ENCODE measurements around the gene SNED1.

The SNED1 gene

DNA sequence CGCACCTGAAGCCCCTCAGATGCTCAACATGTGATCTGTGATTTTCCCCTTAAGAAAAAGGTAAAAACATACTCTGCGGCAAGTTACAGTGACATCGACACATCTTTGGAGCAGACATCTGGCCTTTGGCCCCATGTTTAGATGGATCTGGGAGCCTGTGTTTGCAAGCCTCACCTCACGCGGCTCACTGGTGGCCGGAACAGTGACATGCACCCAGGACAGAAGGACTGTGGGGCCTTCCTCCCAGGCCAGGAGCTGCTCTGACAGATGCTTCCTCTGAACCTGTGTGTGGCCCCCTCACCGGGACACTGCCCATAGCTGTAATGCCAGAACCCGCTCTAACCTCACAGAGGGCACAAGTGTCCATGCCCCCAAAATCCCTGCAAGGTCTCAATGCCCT, 137.8 kb downstream of the SNED1 start:
- ChIA-PET CTCF (no interaction called here), POLR2A (no interaction called here)
- no peak for DNase-seq (ENCODE audit: low read depth, low spot score)
- TF ChIP-seq, protein P1, sequence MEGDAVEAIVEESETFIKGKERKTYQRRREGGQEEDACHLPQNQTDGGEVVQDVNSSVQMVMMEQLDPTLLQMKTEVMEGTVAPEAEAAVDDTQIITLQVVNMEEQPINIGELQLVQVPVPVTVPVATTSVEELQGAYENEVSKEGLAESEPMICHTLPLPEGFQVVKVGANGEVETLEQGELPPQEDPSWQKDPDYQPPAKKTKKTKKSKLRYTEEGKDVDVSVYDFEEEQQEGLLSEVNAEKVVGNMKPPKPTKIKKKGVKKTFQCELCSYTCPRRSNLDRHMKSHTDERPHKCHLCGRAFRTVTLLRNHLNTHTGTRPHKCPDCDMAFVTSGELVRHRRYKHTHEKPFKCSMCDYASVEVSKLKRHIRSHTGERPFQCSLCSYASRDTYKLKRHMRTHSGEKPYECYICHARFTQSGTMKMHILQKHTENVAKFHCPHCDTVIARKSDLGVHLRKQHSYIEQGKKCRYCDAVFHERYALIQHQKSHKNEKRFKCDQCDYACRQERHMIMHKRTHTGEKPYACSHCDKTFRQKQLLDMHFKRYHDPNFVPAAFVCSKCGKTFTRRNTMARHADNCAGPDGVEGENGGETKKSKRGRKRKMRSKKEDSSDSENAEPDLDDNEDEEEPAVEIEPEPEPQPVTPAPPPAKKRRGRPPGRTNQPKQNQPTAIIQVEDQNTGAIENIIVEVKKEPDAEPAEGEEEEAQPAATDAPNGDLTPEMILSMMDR (IDR thresholded peaks at IDR 0.05; ENCODE audit: insufficient read depth, low read length, missing control alignments): no peak
- H3K4me3 ChIP-seq (ENCODE audit: low read depth, low read length): no peak overlapping the region

DNA sequence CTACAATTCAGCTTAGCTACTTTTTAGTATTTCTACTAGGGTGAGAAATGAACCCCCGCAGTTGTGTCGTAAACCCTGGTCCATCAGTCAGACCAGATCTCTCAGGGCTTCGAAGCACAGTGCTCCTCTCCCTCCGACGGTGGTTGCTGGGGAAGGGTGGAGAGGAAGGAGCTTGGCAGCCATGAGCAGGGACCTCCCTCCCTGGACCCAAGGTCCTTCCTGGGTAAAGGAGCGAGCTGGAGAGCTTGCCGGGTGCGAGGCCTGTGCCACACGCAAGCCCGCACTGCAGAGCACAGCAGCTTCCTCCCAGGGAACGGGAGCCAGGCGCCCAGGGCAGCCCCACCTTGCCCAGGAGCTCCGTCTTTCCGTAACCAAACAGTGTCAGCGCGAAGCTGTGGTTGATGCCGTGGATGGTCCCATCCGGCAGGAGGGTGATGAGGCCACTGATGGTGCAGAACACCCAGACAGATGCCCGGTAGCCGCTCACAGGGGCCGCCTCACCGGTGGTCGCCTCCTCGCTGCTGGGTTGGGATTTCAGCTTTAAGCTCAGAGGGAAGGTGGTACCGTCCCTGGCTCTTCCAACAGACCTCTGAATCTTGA, 138.3 kb downstream of the SNED1 start:
- H3K4me3 ChIP-seq (ENCODE audit: low read depth, low read length): no peak overlapping the region
- TF ChIP-seq, protein P1 (IDR thresholded peaks at IDR 0.05; ENCODE audit: insufficient read depth, low read length, missing control alignments): no peak
- DNase-seq (ENCODE audit: low read depth, low spot score): no peak
- ChIA-PET POLR2A (no interaction called here), CTCF (no interaction called here)

DNA sequence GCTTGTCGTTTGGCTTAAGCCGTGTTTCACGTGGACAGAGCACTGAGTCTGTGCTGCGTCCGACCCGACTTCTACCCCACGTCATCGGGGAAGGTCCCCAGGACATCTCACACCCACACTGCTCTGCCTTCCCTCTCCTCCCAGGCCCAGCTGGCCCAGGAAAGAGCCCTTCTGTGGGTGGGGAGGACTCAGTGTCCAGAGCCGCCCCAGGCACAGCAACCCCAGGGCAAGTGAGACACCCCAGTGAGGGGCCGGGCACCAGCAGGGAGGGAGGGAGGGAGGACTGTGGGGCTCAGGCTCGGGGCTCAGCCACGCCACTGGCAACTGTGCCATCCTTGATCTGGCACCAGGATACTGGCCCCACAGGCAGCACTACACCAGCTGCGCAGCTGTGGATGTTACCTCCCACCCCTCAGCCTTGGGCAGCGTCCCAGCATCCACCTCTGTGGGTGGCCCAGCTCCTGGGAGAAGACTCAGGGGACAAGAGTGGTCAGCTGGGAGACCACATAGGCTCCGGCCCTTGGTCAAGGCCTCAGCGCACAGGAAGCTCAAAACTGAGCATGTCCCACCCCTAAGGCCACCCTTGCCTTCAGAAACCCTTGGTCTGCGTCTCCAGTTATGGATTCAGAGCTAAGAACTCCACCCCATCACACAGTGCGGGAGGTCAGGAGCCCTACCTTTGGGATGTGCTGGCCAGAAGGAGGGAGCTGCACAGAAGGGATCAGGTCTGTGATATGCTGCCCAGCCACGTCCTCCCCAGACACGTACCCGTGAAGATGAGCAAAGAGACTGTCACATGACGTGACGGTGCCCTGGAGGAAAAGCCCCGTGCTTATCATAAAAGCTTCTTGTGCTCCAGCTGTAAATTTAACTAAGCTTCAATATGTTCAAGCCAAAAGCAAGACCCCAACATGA, 139.1 kb downstream of the SNED1 start:
- ChIA-PET CTCF (interaction anchor here (0.9 kb wide), 1 partner anchor 11 kb away, joined by 3 read pairs; no protein-coding TSS in a partner anchor), POLR2A (no interaction called here)
- H3K4me3 ChIP-seq (ENCODE audit: low read depth, low read length): no peak overlapping the region
- no peak for DNase-seq (ENCODE audit: low read depth, low spot score)
- TF ChIP-seq, protein P1 (IDR thresholded peaks at IDR 0.05; ENCODE audit: insufficient read depth, low read length, missing control alignments): no peak

GRCh38 chr2:241138471-241138870, 140.1 kb downstream of the SNED1 start:
- CTCF ChIA-PET: no interaction called here
- DNase-seq (ENCODE audit: low read depth, low spot score): no peak
- POLR2A ChIA-PET: no interaction called here
- TF ChIP-seq, protein P1 (IDR thresholded peaks at IDR 0.05; ENCODE audit: insufficient read depth, low read length, missing control alignments): no peak
- no peak overlapping the region for H3K4me3 ChIP-seq (ENCODE audit: low read depth, low read length)

DNA sequence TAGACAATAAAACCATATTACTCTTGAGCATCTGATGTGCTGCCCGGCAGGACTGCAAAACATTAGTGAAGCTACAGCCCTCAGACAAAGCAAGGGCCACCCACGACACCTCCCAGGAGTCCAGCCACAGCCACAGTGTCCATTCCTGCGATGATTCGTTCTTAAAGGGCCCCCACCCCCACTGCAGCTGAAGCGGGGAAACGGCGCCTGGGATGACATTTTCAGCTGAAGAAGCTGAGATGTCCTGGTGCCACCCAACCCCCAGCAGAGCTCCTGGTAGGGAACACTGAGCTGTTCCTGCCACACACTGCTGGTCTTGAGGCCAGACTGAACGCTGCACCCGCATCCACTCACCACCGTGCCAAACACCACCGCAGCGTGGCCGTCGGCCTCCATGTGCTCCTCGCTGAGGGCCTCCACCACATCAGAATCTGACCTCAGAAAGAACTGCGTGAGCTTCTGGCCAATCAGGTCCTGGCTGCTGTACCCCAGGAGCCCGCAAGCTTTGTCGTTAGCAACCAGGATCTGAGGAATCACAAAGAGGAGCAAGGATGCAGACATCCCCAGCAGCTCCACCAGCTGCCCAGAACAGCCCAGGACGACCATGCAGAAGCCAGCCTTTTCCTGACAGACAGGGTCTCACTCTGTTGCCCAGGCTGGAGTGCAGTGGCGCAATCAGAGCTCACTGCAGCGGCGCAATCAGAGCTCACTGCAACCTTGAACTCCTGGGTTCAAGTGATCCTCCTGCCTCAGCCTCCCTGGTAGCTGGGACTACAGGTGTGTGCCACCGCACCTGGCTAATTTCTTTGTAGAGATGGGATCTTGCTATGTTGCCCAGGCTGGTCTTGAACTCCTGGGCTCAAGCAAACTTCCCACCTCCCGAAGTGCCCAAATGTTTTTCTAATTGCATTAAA, 141.4 kb downstream of the SNED1 start:
- CTCF ChIA-PET: interaction anchor here (1.2 kb wide), 1 partner anchor 61 kb away, joined by 3 read pairs; no protein-coding TSS in a partner anchor
- no peak overlapping the region for H3K4me3 ChIP-seq (ENCODE audit: low read depth, low read length)

More for the DNA sequence above, 141.4 kb downstream of the SNED1 start:
- no peak for DNase-seq (ENCODE audit: low read depth, low spot score)
- POLR2A ChIA-PET: no interaction called here
- TF ChIP-seq, protein P1 (IDR thresholded peaks at IDR 0.05; ENCODE audit: insufficient read depth, low read length, missing control alignments): no peak
